Lower leg skin (tissue), 4 donors: Measurements from ENCODE around the gene QRICH1. TPM values are rescaled to one million over a fixed set of nuclear protein-coding genes. Genes with fewer than 3 reads are reported as not detected.
A peak's percentile ranks its signal among the peaks of the same experiment; 100 is the strongest.
"Not testable (repeated sequence)": the region's sequence is repeated elsewhere in the genome, so short reads cannot be mapped to it uniquely, and the experiment has no call there.

ENCODE experiments used
- DNase-seq, 2 donors: peaks; one replicate each; pipeline ENCODE4 v3.0.0-alpha.2; 2019; ENCODE audit warnings: low spot score in 2 of 2
- H3K4me3 ChIP-seq: fragments of 200-600 bp; sonication (generic); 2 replicates; pipeline ENCODE4 v1.5.1; 2017; ENCODE audit warnings: mild to moderate bottlenecking, low read depth; ENCODE audit not compliant: poor library complexity, severe bottlenecking
- CTCF ChIP-seq, 3 donors: fragments of 450-650 bp; IDR thresholded peaks; one replicate each; pipeline ENCODE4 v1.5.1; 2016; ENCODE audit warnings: antibody characterized with exemption in 3 of 3, mild to moderate bottlenecking in 3 of 3, moderate library complexity in 2 of 3
- POLR2A ChIP-seq, 2 donors: fragments of 450-650 bp; IDR thresholded peaks; one replicate each; pipeline ENCODE4 v1.6.1; 2016 to 2017; ENCODE audit warnings: antibody characterized with exemption in 2 of 2, mild to moderate bottlenecking in 1 of 2, moderate library complexity in 1 of 2
- WGBS, 2 donors: methylation state at CpG; one replicate each; pipeline ENCODE4 v1.1.5; 2018; 5-methylcytosine and 5-hydroxymethylcytosine counted together
- intact Hi-C: fragments of 100-400 bp; cut with DNase I; formaldehyde crosslinking; loops from one replicate; pipeline ENCODE4 v1.15.0; 2023; ENCODE audit warnings: low total_unique reads
- total RNA-seq, 4 donors: library from RNA; depleted of rRNA; stranded (reverse); fragments of >200 nt; gene quantifications; one replicate each; pipeline ENCODE4 v1.1.0, GENCODE V29; 2016

Gene QRICH1
- total RNA-seq, 4 donors from 2014 or later: 72.4 to 106 (median 84.2) TPM

GRCh38 chr3:49013113-49013737 lies 80.6 kb downstream of the QRICH1 start:
- TF ChIP-seq CTCF (IDR thresholded peaks at IDR 0.05) (no peak), POLR2A (IDR thresholded peaks at IDR 0.05) (no peak)
- H3K4me3 ChIP-seq: no peak overlapping the region
- 84% methylated on average over 11 to 19 of the region's 19 CpGs for WGBS, 2 donors
- intact Hi-C loops: no loop called here
- no peak for DNase-seq

GRCh38 chr3:49012441-49013017 lies 81.3 kb downstream of the QRICH1 start:
- TF ChIP-seq POLR2A (IDR thresholded peaks at IDR 0.05): no peak
- 62 to 75% methylated on average over 17 of the region's 17 CpGs for WGBS, 2 donors
- no peak overlapping the region for H3K4me3 ChIP-seq
- DNase-seq: no peak
- intact Hi-C loops: no loop called here

- H3K4me3 ChIP-seq: no peak overlapping the region
- no peak for DNase-seq
- no peak for TF ChIP-seq CTCF (IDR thresholded peaks at IDR 0.05)
- TF ChIP-seq POLR2A (IDR thresholded peaks at IDR 0.05): no peak
- intact Hi-C loops: no loop called here
- WGBS, 2 donors: 77 to 84% methylated on average over 3 of the region's 3 CpGs
Observed at GRCh38 chr3:49009396-49009795, 84.5 kb downstream of the QRICH1 start.

GRCh38 chr3:49008627-49009026 lies 85.2 kb downstream of the QRICH1 start:
- H3K4me3 ChIP-seq, intact Hi-C loops: not testable (repeated sequence)

GRCh38 chr3:49007771-49008528 lies 85.9 kb downstream of the QRICH1 start:
- intact Hi-C loops: no loop called here
- 10 to 15% methylated on average over 35 to 40 of the region's 41 CpGs for WGBS, 2 donors
- peak; percentile 89 to 98 for DNase-seq
- H3K4me3 ChIP-seq: peak overlapping the region; percentile 55
- TF ChIP-seq POLR2A (IDR thresholded peaks at IDR 0.05) (no peak), CTCF (IDR thresholded peaks at IDR 0.05) (peak in 1 of 3 donors; percentile 4)

More at GRCh38 chr3:49008627-49009026, 85.2 kb downstream of the QRICH1 start:
- DNase-seq: not testable (repeated sequence)
- 85 to 89% methylated on average over 5 of the region's 5 CpGs for WGBS, 2 donors

- H3K4me3 ChIP-seq: peak within 1 kb of the TSS; percentile 55
- 0% methylated on average over 40 to 51 of the region's 65 CpGs for WGBS, 2 donors
- DNase-seq: peak; percentile 96 to 99
- no peak for TF ChIP-seq POLR2A (IDR thresholded peaks at IDR 0.05)
- peak in 1 of 3 donors; percentile 14 for TF ChIP-seq CTCF (IDR thresholded peaks at IDR 0.05)
- intact Hi-C loops: no loop called here
Observed at GRCh38 chr3:49007068-49007770, 86.7 kb downstream of the QRICH1 start, which contains the start of gene WDR6. WDR6 (plus strand) TSS chr3:49007391; CDS start chr3:49007432, 41 bp downstream.
